OCI-LY3 (cell line): ENCODE data around the gene TMX4.

Source experiments
- EZH2phosphoT487 ChIP-seq: fragments of 200-600 bp; shearing (Covaris generic); IDR thresholded peaks from 2 replicates; pipeline ENCODE4 v1.6.1; 2018; ENCODE audit warnings: antibody characterized with exemption, mixed run types, low read depth
- TF ChIP-seq, protein P1 (sequence below): fragments of 200-600, 300-600 bp; sonication (generic); IDR thresholded peaks from 2 replicates; pipeline ENCODE4 v1.5.1; 2014; ENCODE audit warnings: antibody characterized with exemption, low read length, low read depth

DNA sequence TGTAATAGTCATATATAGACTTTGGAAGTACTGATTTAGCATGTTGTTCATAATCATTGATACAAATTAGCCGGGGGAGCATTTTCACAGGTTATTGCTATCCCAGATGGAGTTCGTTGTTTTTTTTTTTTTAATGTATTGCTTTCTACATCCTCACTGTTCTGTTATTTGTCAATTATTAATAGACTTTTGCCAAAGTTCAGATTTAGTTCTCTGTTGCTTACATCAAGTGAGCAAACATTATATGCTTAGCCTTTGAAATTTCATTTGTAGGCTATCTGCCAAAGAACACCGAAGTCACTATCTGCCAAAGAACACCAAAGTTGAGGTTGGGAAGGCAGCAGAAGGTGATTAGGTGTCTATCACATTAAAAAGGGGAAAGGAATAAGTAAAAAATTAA, 79.2 kb downstream of the TMX4 start, which contains the start of gene HAO1:
- TF ChIP-seq, protein P1, sequence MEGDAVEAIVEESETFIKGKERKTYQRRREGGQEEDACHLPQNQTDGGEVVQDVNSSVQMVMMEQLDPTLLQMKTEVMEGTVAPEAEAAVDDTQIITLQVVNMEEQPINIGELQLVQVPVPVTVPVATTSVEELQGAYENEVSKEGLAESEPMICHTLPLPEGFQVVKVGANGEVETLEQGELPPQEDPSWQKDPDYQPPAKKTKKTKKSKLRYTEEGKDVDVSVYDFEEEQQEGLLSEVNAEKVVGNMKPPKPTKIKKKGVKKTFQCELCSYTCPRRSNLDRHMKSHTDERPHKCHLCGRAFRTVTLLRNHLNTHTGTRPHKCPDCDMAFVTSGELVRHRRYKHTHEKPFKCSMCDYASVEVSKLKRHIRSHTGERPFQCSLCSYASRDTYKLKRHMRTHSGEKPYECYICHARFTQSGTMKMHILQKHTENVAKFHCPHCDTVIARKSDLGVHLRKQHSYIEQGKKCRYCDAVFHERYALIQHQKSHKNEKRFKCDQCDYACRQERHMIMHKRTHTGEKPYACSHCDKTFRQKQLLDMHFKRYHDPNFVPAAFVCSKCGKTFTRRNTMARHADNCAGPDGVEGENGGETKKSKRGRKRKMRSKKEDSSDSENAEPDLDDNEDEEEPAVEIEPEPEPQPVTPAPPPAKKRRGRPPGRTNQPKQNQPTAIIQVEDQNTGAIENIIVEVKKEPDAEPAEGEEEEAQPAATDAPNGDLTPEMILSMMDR: no peak
- no peak for TF ChIP-seq EZH2phosphoT487
